Keratinocyte (primary cell): ENCODE data around the gene KRT34. TPM values are rescaled to one million over a fixed set of nuclear protein-coding genes. Genes with fewer than 3 reads are reported as not detected.
"Not testable (repeated sequence)": the region's sequence is repeated elsewhere in the genome, so short reads cannot be mapped to it uniquely, and the experiment has no call there.

Experiments used
- DNase-seq: peaks from one replicate; pipeline ENCODE4 v3.0.0-alpha.2; 2011; ENCODE audit warnings: low read depth, missing footprints, low spot score
- FAIRE-seq: peaks from 2 replicates; lab custom pipeline; 2011; peaks lifted over from hg19 to GRCh38; lab: Jason Lieb, UNC
- H2AFZ ChIP-seq: 2 replicates; pipeline ENCODE4 v1.6.0; 2012; ENCODE audit warnings: low read length, control low read depth, inconsistent platforms; ENCODE audit not compliant: control insufficient read depth
- H3K27ac ChIP-seq: 2 replicates; pipeline ENCODE4 v1.5.1; 2011; ENCODE audit warnings: low read length; ENCODE audit not compliant: control insufficient read depth, insufficient read depth
- H3K27me3 ChIP-seq: 3 replicates; pipeline ENCODE4 v1.6.0; 2011; ENCODE audit warnings: low read length; ENCODE audit not compliant: control insufficient read depth, insufficient read depth; ENCODE audit errors: extremely low read depth
- H3K36me3 ChIP-seq, 2 experiments: 2 replicates in 1 of 2; 3 replicates in 1 of 2; pipeline ENCODE4 v1.5.1; 2011; ENCODE audit warnings: low read length in 2 of 2, mild to moderate bottlenecking in 1 of 2; ENCODE audit not compliant: control insufficient read depth in 2 of 2, insufficient read depth in 2 of 2; ENCODE audit errors: extremely low read depth in 1 of 2
- H3K4me1 ChIP-seq: 3 replicates; pipeline ENCODE4 v1.5.1; 2011; ENCODE audit warnings: low read length; ENCODE audit not compliant: control insufficient read depth, insufficient read depth; ENCODE audit errors: extremely low read depth
- H3K4me2 ChIP-seq: 3 replicates; pipeline ENCODE4 v1.6.0; 2011; ENCODE audit warnings: low read depth, low read length; ENCODE audit not compliant: control insufficient read depth, insufficient read depth; ENCODE audit errors: extremely low read depth
- H3K4me3 ChIP-seq, 3 experiments: fragments of 200-600 bp in 1 of 3; sonication (generic) in 1 of 3; 2 replicates in 2 of 3; 3 replicates in 1 of 3; pipeline ENCODE4 v1.5.1; 2011 to 2016; ENCODE audit warnings: low read length in 3 of 3, mild to moderate bottlenecking in 3 of 3, control low read depth in 2 of 3, inconsistent platforms in 1 of 3, low read depth in 1 of 3, mixed read lengths in 1 of 3, mixed run types in 1 of 3, moderate library complexity in 1 of 3; ENCODE audit not compliant: control insufficient read depth in 2 of 3, insufficient read depth in 2 of 3; ENCODE audit errors: extremely low read depth in 1 of 3
- H3K79me2 ChIP-seq: 2 replicates; pipeline ENCODE4 v1.6.0; 2012; ENCODE audit warnings: low read length; ENCODE audit not compliant: control insufficient read depth, insufficient read depth
- H3K9ac ChIP-seq: 3 replicates; pipeline ENCODE4 v1.6.0; 2011; ENCODE audit warnings: low read length; ENCODE audit not compliant: control insufficient read depth, insufficient read depth; ENCODE audit errors: extremely low read depth
- H3K9me1 ChIP-seq: 3 replicates; pipeline ENCODE4 v1.6.0; 2011; ENCODE audit warnings: low read length; ENCODE audit not compliant: control insufficient read depth, insufficient read depth; ENCODE audit errors: extremely low read depth
- H3K9me3 ChIP-seq: 2 replicates; pipeline ENCODE4 v1.5.1; 2012; ENCODE audit warnings: low read depth, low read length; ENCODE audit not compliant: control insufficient read depth
- H4K20me1 ChIP-seq: 3 replicates; pipeline ENCODE4 v1.6.0; 2011; ENCODE audit warnings: low read length; ENCODE audit not compliant: control insufficient read depth, insufficient read depth; ENCODE audit errors: extremely low read depth
- EZH2 ChIP-seq: IDR thresholded peaks from one replicate; pipeline ENCODE4 v1.6.1; 2012; ENCODE audit warnings: inconsistent platforms, mild to moderate bottlenecking, low read length, moderate library complexity
- dilution Hi-C: fragments of 300-500 bp; cut with MboI; formaldehyde crosslinking; loops from one replicate; pipeline ENCODE4 v1.7.0; 2020; ENCODE audit warnings: low sequenced_read_pairs; ENCODE audit not compliant: extremely low pct_ligation_motif_present
- polyA plus RNA-seq, 5 experiments: library from polyadenylated mRNA; depleted of rRNA in 3 of 5; stranded (reverse) in 3 of 5; stranded (forward) in 1 of 5; unstranded in 1 of 5; fragments of >200 nt; gene quantifications; 1 replicate in 1 of 5; 2 replicates in 3 of 5; 3 replicates in 1 of 5; pipeline versions ENCODE4 v1.2.1 to v1.2.3, GENCODE V29; 2011 to 2012; ENCODE audit warnings: missing spikeins in 2 of 5, low read depth in 1 of 5, low replicate concordance in 1 of 5
- TF ChIP-seq, protein P1 (sequence below), 3 experiments: IDR thresholded peaks in 1 of 3; conservative IDR thresholded peaks in 1 of 3; optimal IDR thresholded peaks in 1 of 3; 2 replicates in 2 of 3; 3 replicates in 1 of 3; pipeline versions ENCODE3 to v1.5.1; 2011; ENCODE audit warnings: low read length in 3 of 3, mild to moderate bottlenecking in 3 of 3, moderate library complexity in 2 of 3, control low read depth in 1 of 3, inconsistent platforms in 1 of 3; ENCODE audit not compliant: insufficient read depth in 2 of 3; ENCODE audit errors: extremely low read depth in 1 of 3

KRT34 gene
- polyA plus RNA-seq, 1 donor (not counting 4 experiments of a cell fraction or from before 2014, with no cell fraction given): 4.8 TPM

DNA sequence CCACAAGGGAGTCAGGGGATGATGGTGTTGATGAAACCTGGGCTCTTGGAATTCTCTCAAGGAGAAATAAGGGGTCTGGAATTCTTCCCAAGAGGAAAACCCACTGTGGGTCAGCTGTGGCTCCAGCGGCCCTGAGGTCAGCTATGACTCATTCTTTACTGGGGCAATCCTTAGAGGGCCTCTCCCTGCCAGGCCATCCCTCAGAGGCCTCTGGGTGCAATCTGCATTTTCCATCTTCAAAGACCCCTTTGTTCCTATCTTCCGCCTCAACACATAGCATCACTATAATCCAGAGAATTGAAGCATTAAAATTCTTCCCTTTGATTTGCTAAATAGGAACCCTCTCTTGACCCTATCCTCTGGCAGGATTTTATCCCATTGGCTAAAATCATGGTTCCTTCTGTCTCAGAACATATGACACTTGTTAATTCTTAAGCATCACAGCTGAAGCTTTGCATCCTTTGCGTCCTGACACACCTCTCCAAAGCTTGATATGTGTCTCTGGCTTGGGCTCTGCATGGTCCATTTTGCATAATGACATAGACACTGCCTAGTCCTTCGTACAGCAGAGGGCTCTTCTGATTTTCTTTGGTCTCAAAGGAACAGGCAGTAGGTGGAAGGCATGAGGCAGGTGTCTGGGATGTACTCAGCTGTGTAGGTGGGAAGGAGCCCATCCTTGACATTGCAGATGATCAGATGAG, 46.6 kb upstream of the KRT34 start:
- Histone ChIP-seq H3K79me2 (no peaks in the 10 kb centered on the region), H3K9me3 (no peaks in the 10 kb centered on the region), H3K27me3 (no peaks in the 10 kb centered on the region), H3K9me1 (no peaks in the 10 kb centered on the region), H3K4me2 (no peak overlapping the region), H3K27ac (no peak overlapping the region), H3K4me1 (no peaks in the 10 kb centered on the region), H3K9ac (no peak overlapping the region), H2AFZ (no peak overlapping the region), H3K4me3 (no peak overlapping the region), H3K36me3 (no peaks in the 10 kb centered on the region), H4K20me1 (no peaks in the 10 kb centered on the region)
- dilution Hi-C loops: no loop called here
- DNase-seq (no peak), FAIRE-seq (no peak)
- TF ChIP-seq, protein P1, sequence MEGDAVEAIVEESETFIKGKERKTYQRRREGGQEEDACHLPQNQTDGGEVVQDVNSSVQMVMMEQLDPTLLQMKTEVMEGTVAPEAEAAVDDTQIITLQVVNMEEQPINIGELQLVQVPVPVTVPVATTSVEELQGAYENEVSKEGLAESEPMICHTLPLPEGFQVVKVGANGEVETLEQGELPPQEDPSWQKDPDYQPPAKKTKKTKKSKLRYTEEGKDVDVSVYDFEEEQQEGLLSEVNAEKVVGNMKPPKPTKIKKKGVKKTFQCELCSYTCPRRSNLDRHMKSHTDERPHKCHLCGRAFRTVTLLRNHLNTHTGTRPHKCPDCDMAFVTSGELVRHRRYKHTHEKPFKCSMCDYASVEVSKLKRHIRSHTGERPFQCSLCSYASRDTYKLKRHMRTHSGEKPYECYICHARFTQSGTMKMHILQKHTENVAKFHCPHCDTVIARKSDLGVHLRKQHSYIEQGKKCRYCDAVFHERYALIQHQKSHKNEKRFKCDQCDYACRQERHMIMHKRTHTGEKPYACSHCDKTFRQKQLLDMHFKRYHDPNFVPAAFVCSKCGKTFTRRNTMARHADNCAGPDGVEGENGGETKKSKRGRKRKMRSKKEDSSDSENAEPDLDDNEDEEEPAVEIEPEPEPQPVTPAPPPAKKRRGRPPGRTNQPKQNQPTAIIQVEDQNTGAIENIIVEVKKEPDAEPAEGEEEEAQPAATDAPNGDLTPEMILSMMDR (optimal IDR thresholded peaks at IDR 0.05 in 1 of 3, IDR thresholded peaks at IDR 0.05 in 1 of 3, conservative IDR thresholded peaks at IDR 0.05 in 1 of 3; ENCODE audit: extremely low read depth in 1 of 3, insufficient read depth in 2 of 3, low read length in 3 of 3): no peak
- no peak for TF ChIP-seq EZH2

DNA sequence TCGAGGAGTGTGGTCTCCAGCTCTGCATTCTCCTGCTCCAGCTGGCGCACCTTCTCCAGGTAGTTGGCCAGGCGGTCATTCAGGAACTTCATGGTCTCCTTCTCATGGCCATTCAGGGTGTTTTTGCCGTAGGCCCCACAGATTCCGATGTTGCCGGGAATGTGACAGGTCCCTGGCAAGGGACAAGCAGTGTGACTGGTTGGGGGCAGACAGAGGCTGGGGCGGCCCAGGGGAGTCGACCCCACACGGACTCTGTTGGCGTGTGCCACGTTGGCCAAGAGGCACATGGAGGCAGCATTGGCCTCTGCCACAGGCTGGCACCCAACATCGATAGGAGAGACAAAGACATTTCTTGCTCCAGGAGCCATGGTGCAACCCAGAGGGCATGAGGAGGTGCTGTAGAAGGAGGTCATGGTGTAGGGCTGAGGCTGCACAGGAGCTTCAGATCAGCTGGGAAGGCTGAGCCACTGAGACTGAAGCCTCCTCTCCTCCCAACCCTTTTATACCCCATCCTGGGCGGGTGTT, 42.1 kb upstream of the KRT34 start, which contains the start of gene KRT37:
KRT37 (minus strand) TSS at position 475 of the 525 bp plus-strand sequence; CDS start at position 413, 62 bp downstream.
- no peaks in the 10 kb centered on the region for H3K36me3 ChIP-seq
- no peak within 1 kb of the TSS for H3K9ac ChIP-seq
- DNase-seq (no peak), FAIRE-seq (no peak)
- H3K9me1 ChIP-seq: no peaks in the 10 kb centered on the region
- TF ChIP-seq, protein P1 (optimal IDR thresholded peaks at IDR 0.05 in 1 of 3, IDR thresholded peaks at IDR 0.05 in 1 of 3, conservative IDR thresholded peaks at IDR 0.05 in 1 of 3; ENCODE audit: extremely low read depth in 1 of 3, insufficient read depth in 2 of 3, low read length in 3 of 3): no peak
- no peak for TF ChIP-seq EZH2
- H4K20me1 ChIP-seq: no peaks in the 10 kb centered on the region
- no peak within 1 kb of the TSS for H2AFZ ChIP-seq
- H3K9me3 ChIP-seq: no peaks in the 10 kb centered on the region
- H3K4me2 ChIP-seq: no peak within 1 kb of the TSS
- H3K27me3 ChIP-seq: no peaks in the 10 kb centered on the region
- dilution Hi-C loops: no loop called here
- H3K79me2 ChIP-seq: no peaks in the 10 kb centered on the region
- no peak within 1 kb of the TSS for H3K4me3 ChIP-seq
- H3K4me1 ChIP-seq: peaks cover 27% of the 10 kb centered on the region
- no peak within 1 kb of the TSS for H3K27ac ChIP-seq

DNA sequence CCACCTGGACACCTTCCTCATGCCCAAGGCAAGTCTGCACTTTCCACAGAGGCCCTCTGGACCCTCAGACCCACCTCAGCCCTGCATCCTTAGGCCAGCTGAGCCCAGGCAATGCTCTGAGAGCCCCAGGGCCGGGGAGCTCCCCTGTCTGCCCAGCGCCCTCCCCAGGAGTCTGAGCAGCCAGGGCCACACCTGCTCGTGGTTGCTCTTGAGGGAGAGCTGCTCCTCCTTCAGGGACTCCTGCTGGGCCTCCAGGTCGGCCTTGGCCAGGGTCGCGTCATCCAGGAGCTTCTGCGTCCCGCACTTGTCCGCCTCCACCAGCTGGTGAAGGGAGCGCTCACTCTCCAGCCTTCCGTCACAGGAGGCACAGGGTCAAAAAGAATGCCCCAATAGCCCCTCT, 40.5 kb upstream of the KRT34 start:
- H3K9me1 ChIP-seq, DNase-seq, H3K4me2 ChIP-seq, dilution Hi-C loops, H3K36me3 ChIP-seq, H3K27ac ChIP-seq, H3K4me3 ChIP-seq, H3K9ac ChIP-seq, H3K9me3 ChIP-seq, H3K27me3 ChIP-seq, H2AFZ ChIP-seq, H4K20me1 ChIP-seq, H3K79me2 ChIP-seq, FAIRE-seq: not testable (repeated sequence)
- H3K4me1 ChIP-seq: peaks cover 43% of the 10 kb centered on the region
